Astrocyte of the cerebellum (primary cell): ENCODE results near the gene NKD2.

ENCODE experiments used
- DNase-seq: peaks from one replicate; pipeline ENCODE4 v3.0.0-alpha.2; 2011; ENCODE audit warnings: low read depth
- H3K4me3 ChIP-seq: 2 replicates; pipeline ENCODE4 v1.5.1; 2011; ENCODE audit warnings: mild to moderate bottlenecking, low read depth, low read length, moderate library complexity
- CTCF ChIP-seq: IDR thresholded peaks from 2 replicates; pipeline ENCODE4 v1.5.1; 2012; ENCODE audit warnings: low read length, low read depth, moderate library complexity, mild to moderate bottlenecking; ENCODE audit errors: missing control alignments
- in situ Hi-C: cut with HindIII; loops from 2 replicates; pipeline ENCODE4 v1.10.0; 2017; ENCODE audit warnings: low sequenced_read_pairs

The NKD2 gene

GRCh38 chr5:1047332-1047965, 38.8 kb downstream of the NKD2 start:
- no peak for DNase-seq
- TF ChIP-seq CTCF: no peak
- in situ Hi-C loops: loop anchor here (10.0 kb wide), 1 partner anchor 63 kb away; no protein-coding TSS in a partner anchor
- no peak overlapping the region for H3K4me3 ChIP-seq

GRCh38 chr5:1048162-1048721, 39.6 kb downstream of the NKD2 start:
- H3K4me3 ChIP-seq: no peak overlapping the region
- no peak for DNase-seq
- in situ Hi-C loops: loop anchor here (10.0 kb wide), 1 partner anchor 63 kb away; no protein-coding TSS in a partner anchor
- no peak for TF ChIP-seq CTCF

- no peak for TF ChIP-seq CTCF
- DNase-seq: no peak
- no peak overlapping the region for H3K4me3 ChIP-seq
- in situ Hi-C loops: loop anchor here (10.0 kb wide), 1 partner anchor 64 kb away; no protein-coding TSS in a partner anchor
Measured at GRCh38 chr5:1048861-1049838, 40.5 kb downstream of the NKD2 start.

- in situ Hi-C loops: no loop called here
- no peak for DNase-seq
- no peak for TF ChIP-seq CTCF
Measured at GRCh38 chr5:1050423-1051365, 42.1 kb downstream of the NKD2 start.

GRCh38 chr5:1051366-1051720, 42.7 kb downstream of the NKD2 start:
- in situ Hi-C loops: no loop called here
- TF ChIP-seq CTCF: no peak
- no peak for DNase-seq
- H3K4me3 ChIP-seq: no peak overlapping the region

More at GRCh38 chr5:1050423-1051365, 42.1 kb downstream of the NKD2 start:
- H3K4me3 ChIP-seq: no peak overlapping the region
